Kidney epithelial cell (primary cell): ENCODE data around the gene TAGLN. TPM values are rescaled to one million over a fixed set of nuclear protein-coding genes. Genes with fewer than 3 reads are reported as not detected.
"Not testable (repeated sequence)": the region's sequence is repeated elsewhere in the genome, so short reads cannot be mapped to it uniquely, and the experiment has no call there.

Experiments used
- DNase-seq: peaks from one replicate; pipeline ENCODE4 v3.0.0-alpha.2; 2010; ENCODE audit warnings: low read depth
- H3K27me3 ChIP-seq: 2 replicates; pipeline ENCODE4 v1.6.0; 2011; ENCODE audit warnings: low read length; ENCODE audit not compliant: control insufficient read depth, insufficient read depth
- H3K36me3 ChIP-seq: 2 replicates; pipeline ENCODE4 v1.5.1; 2011; ENCODE audit warnings: low read length; ENCODE audit not compliant: control insufficient read depth, insufficient read depth
- H3K4me3 ChIP-seq: 2 replicates; pipeline ENCODE4 v1.5.1; 2011; ENCODE audit warnings: low read depth, mild to moderate bottlenecking, control low read depth, low read length
- CTCF ChIP-seq: IDR thresholded peaks from 2 replicates; pipeline ENCODE4 v1.5.1; 2011; ENCODE audit warnings: mild to moderate bottlenecking, moderate library complexity, low read length, control low read depth, inconsistent platforms; ENCODE audit not compliant: insufficient read depth, poor library complexity, severe bottlenecking
- total RNA-seq: library from RNA; depleted of rRNA; stranded (reverse); fragments of >200 nt; gene quantifications from 2 replicates; pipeline ENCODE4 v1.2.3, GENCODE V29; 2015

Gene TAGLN
- total RNA-seq, 1 donor from 2014 or later: 1,816 TPM

GRCh38 chr11:117201658-117202305, 2.6 kb downstream of the TAGLN start:
- TF ChIP-seq CTCF: no peak
- Histone ChIP-seq H3K27me3 (no peaks in the 10 kb centered on the region), H3K36me3 (peaks cover 1% of the 10 kb centered on the region), H3K4me3 (no peak overlapping the region)
- no peak for DNase-seq

GRCh38 chr11:117202386-117203068, 3.4 kb downstream of the TAGLN start:
- Histone ChIP-seq H3K36me3 (peaks cover 1% of the 10 kb centered on the region), H3K4me3 (no peak overlapping the region)

GRCh38 chr11:117203069-117203407, 3.9 kb downstream of the TAGLN start:
- H3K36me3 ChIP-seq: peaks cover 1% of the 10 kb centered on the region
- TF ChIP-seq CTCF: no peak
- no peak overlapping the region for H3K4me3 ChIP-seq
- DNase-seq: no peak
- H3K27me3 ChIP-seq: no peaks in the 10 kb centered on the region

More at GRCh38 chr11:117202386-117203068, 3.4 kb downstream of the TAGLN start:
- no peak for DNase-seq
- no peak for TF ChIP-seq CTCF
- H3K27me3 ChIP-seq: no peaks in the 10 kb centered on the region

- Histone ChIP-seq H3K4me3 (no peak overlapping the region), H3K27me3 (no peaks in the 10 kb centered on the region), H3K36me3 (peaks cover 1% of the 10 kb centered on the region)
- no peak for TF ChIP-seq CTCF
- no peak for DNase-seq
Measured at GRCh38 chr11:117204283-117205080, 5.3 kb downstream of the TAGLN start.

GRCh38 chr11:117205211-117205818, 6.1 kb downstream of the TAGLN start:
- Histone ChIP-seq H3K27me3 (no peaks in the 10 kb centered on the region), H3K4me3 (no peak overlapping the region), H3K36me3 (peaks cover 1% of the 10 kb centered on the region)
- no peak for TF ChIP-seq CTCF
- DNase-seq: no peak

- not testable (repeated sequence) for H3K4me3 ChIP-seq, H3K27me3 ChIP-seq, H3K36me3 ChIP-seq, DNase-seq
Measured at GRCh38 chr11:117206111-117206510, 6.9 kb downstream of the TAGLN start.

GRCh38 chr11:117206859-117207258, 7.7 kb downstream of the TAGLN start:
- H3K36me3 ChIP-seq, H3K27me3 ChIP-seq, DNase-seq, H3K4me3 ChIP-seq: not testable (repeated sequence)

GRCh38 chr11:117207481-117207880, 8.3 kb downstream of the TAGLN start:
- H3K27me3 ChIP-seq, H3K36me3 ChIP-seq, DNase-seq, H3K4me3 ChIP-seq: not testable (repeated sequence)

GRCh38 chr11:117208710-117209109, 9.5 kb downstream of the TAGLN start:
- DNase-seq, H3K36me3 ChIP-seq, H3K27me3 ChIP-seq, H3K4me3 ChIP-seq: not testable (repeated sequence)
